Measurements from ENCODE around the gene SLC7A6. TPM values are rescaled to one million over a fixed set of nuclear protein-coding genes. Genes with fewer than 3 reads are reported as not detected.

SLC7A6 gene
- 50.7 and 52.9 TPM in 2 replicates for total RNA-seq
- long read RNA-seq, partial matches to known transcripts, result 10 of 28 reads
- long read RNA-seq, other reads (novel, unspliced or antisense), result 18 of 28 reads

DNA sequence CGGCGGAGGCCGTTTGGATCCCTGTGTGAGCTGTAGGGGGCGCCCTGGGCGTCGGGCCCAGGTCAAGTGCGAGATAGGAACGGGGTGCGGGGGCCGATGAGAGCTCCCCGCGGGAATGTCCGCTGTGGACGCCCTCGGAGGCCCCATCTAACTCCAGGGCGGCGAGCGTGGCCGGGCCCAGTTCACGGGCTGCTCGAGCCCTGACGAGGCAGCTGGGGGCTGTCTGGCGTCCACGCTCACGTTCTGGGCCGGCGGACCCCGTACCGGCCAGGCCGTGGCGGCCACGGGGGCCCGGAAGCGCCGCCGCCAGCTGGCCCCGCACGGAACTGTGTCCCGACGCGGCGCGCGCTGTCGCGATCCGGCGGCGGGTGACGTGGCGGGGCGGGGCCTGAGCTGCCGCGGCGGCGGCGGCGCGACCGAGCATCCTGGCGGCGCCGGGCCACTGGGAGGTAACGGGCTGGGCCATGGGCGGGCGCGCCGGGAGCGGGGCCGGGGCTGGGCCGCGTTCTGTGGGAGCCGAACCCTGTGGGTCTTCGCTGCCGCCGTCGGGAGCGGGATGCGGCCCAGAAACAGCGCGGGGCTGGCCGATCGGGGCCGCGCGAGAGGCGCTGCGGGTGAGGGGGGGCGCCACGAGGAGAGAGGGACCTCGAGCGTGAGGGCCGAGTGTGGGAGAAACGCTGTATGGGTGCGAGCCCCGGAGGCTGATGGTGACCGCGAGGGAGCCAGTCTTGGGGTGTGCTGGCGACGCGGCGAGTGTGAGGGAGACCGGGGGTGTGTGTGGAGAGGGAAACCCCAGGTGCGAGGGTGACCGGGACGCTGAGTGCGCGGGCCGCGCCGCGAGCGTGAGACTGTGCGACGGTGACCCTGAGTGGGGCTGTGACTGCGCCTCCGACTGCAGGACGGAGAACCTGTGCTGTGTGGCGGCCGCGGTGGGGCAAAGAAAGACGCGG, at the start of gene SLC7A6:
TSS of gene SLC7A6 (plus strand) at position 399 of the 950 bp plus-strand sequence. CDS start 10,201 bp downstream, outside the sequence.
- Mint-ChIP-seq H3K27ac (ENCODE audit: unreplicated experiment) (peak within 1 kb of the TSS; percentile 99), H3K36me3 (ENCODE audit: unreplicated experiment) (peaks cover 4% of the 10 kb centered on the region), H3K9me3 (ENCODE audit: unreplicated experiment) (no peaks in the 10 kb centered on the region), H3K4me3 (ENCODE audit: unreplicated experiment) (peak within 1 kb of the TSS; percentile 96), H3K27me3 (ENCODE audit: unreplicated experiment) (no peaks in the 10 kb centered on the region), H3K4me1 (ENCODE audit: unreplicated experiment) (peaks cover 29% of the 10 kb centered on the region)
- TF ChIP-seq, protein P1, sequence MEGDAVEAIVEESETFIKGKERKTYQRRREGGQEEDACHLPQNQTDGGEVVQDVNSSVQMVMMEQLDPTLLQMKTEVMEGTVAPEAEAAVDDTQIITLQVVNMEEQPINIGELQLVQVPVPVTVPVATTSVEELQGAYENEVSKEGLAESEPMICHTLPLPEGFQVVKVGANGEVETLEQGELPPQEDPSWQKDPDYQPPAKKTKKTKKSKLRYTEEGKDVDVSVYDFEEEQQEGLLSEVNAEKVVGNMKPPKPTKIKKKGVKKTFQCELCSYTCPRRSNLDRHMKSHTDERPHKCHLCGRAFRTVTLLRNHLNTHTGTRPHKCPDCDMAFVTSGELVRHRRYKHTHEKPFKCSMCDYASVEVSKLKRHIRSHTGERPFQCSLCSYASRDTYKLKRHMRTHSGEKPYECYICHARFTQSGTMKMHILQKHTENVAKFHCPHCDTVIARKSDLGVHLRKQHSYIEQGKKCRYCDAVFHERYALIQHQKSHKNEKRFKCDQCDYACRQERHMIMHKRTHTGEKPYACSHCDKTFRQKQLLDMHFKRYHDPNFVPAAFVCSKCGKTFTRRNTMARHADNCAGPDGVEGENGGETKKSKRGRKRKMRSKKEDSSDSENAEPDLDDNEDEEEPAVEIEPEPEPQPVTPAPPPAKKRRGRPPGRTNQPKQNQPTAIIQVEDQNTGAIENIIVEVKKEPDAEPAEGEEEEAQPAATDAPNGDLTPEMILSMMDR (IDR thresholded peaks at IDR 0.05), result peak; percentile 82
- peak; percentile 91 for DNase-seq (ENCODE audit: extremely low spot score, unreplicated experiment)

DNA sequence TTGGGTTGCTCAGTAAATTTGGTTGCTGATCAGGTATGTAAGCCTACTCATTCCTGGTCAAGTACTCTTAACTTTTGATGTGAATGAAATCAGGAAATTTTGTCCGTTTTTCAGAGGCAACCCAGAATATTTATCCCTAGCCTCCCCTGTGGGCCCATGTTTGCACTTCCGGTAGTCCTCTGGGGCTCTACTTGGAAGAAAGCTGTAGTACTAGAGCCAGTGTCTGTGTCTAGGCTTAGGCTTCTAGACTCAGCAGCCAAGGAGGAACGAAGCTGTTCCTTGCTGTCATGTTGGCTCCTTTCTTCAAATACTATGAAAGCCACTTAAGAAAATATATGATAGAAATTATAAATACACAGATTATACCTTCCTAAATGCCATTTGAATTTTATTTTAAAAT, 49.6 kb upstream of the SLC7A6 start:
- H3K36me3 Mint-ChIP-seq (ENCODE audit: unreplicated experiment), result peaks cover 5% of the 10 kb centered on the region
- H3K4me1 Mint-ChIP-seq (ENCODE audit: unreplicated experiment), result no peaks in the 10 kb centered on the region
- peak; percentile 19 for DNase-seq (ENCODE audit: extremely low spot score, unreplicated experiment)
- TF ChIP-seq, protein P1 (IDR thresholded peaks at IDR 0.05), result no peak
- no peaks in the 10 kb centered on the region for H3K9me3 Mint-ChIP-seq (ENCODE audit: unreplicated experiment)
- no peaks in the 10 kb centered on the region for H3K27me3 Mint-ChIP-seq (ENCODE audit: unreplicated experiment)
- no peak overlapping the region for H3K4me3 Mint-ChIP-seq (ENCODE audit: unreplicated experiment)
- no peak overlapping the region for H3K27ac Mint-ChIP-seq (ENCODE audit: unreplicated experiment)

DNA sequence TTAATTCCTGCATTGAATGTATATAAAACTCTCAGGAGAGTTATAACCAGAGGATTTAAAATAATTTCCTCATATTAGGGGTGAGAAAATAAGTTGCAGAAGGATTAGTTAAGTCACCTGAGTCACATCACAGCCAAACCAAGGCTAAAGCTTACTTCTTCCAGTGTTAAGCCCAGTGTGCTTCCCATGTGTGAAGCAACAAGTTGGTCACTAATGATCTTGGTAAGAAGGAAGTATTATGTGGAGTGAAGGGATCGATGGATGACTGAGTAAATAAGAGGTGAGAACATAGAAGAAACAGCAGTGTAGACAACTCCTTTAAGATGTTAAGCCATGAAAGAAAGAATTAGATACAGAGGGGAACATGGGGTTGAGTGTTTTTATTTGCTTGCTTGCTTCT, 49.0 kb upstream of the SLC7A6 start:
- Mint-ChIP-seq H3K27me3 (ENCODE audit: unreplicated experiment) (no peaks in the 10 kb centered on the region), H3K36me3 (ENCODE audit: unreplicated experiment) (peaks cover 5% of the 10 kb centered on the region), H3K9me3 (ENCODE audit: unreplicated experiment) (no peaks in the 10 kb centered on the region), H3K4me1 (ENCODE audit: unreplicated experiment) (no peaks in the 10 kb centered on the region), H3K4me3 (ENCODE audit: unreplicated experiment) (no peak overlapping the region), H3K27ac (ENCODE audit: unreplicated experiment) (no peak overlapping the region)
- TF ChIP-seq, protein P1 (IDR thresholded peaks at IDR 0.05), result no peak
- peak; percentile 8 for DNase-seq (ENCODE audit: extremely low spot score, unreplicated experiment)

DNA sequence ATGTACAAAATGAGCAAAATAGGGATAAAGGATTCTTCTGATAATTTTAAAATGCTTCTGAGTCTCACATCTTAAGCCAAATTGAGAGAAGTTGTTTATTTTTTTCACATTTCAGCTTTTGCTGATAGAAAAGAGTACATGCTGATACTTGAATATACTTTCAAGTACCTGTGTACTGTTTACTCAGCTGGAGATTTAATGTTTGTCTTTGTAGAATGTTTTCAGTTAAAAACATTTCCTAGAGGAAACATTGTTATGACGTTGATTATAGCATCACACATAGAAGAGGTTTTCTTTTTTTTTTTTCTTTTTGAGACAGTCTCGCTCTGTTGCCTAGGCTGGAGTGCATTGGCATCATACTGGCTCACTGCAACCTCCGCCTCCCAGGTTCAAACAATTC, 48.1 kb upstream of the SLC7A6 start:
- Mint-ChIP-seq H3K9me3 (ENCODE audit: unreplicated experiment) (no peaks in the 10 kb centered on the region), H3K4me3 (ENCODE audit: unreplicated experiment) (no peak overlapping the region), H3K27me3 (ENCODE audit: unreplicated experiment) (no peaks in the 10 kb centered on the region), H3K27ac (ENCODE audit: unreplicated experiment) (no peak overlapping the region), H3K4me1 (ENCODE audit: unreplicated experiment) (no peaks in the 10 kb centered on the region), H3K36me3 (ENCODE audit: unreplicated experiment) (peaks cover 5% of the 10 kb centered on the region)
- no peak for DNase-seq (ENCODE audit: extremely low spot score, unreplicated experiment)
- TF ChIP-seq, protein P1 (IDR thresholded peaks at IDR 0.05), result no peak

DNA sequence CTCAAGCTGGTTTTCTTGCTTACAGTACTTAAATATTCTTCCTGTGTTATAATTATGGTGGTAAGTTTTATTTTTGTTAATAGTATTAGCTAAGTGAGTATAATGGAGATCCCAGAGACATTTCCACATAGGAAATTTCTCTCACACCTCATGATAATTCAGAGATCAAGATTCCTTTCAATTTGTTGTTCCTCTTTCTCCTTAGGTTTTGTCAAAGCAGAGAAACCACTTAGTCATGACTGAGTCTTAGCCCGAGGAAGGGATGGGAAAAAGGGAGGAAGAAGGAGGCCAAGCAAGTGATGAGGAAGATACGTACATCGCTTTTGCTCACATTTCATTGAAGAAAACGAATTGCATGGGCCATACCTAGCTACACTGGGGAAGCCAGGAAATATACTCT, 46.8 kb upstream of the SLC7A6 start:
- peaks cover 5% of the 10 kb centered on the region for H3K36me3 Mint-ChIP-seq (ENCODE audit: unreplicated experiment)
- H3K4me3 Mint-ChIP-seq (ENCODE audit: unreplicated experiment), result no peak overlapping the region
- no peaks in the 10 kb centered on the region for H3K27me3 Mint-ChIP-seq (ENCODE audit: unreplicated experiment)
- H3K9me3 Mint-ChIP-seq (ENCODE audit: unreplicated experiment), result no peaks in the 10 kb centered on the region
- H3K27ac Mint-ChIP-seq (ENCODE audit: unreplicated experiment), result no peak overlapping the region
- no peaks in the 10 kb centered on the region for H3K4me1 Mint-ChIP-seq (ENCODE audit: unreplicated experiment)
- no peak for DNase-seq (ENCODE audit: extremely low spot score, unreplicated experiment)
- TF ChIP-seq, protein P1 (IDR thresholded peaks at IDR 0.05), result no peak
